Mucosa of stomach (tissue), 1 donor: ENCODE results near the gene KDM6B.

Source experiments
- H3K27me3 ChIP-seq: one replicate; pipeline ENCODE4 v1.7.0; 2013; ENCODE audit warnings: mild to moderate bottlenecking, low read length; ENCODE audit not compliant: control insufficient read depth, insufficient read depth
- H3K36me3 ChIP-seq: one replicate; pipeline ENCODE4 v1.7.0; 2013; ENCODE audit warnings: low read length; ENCODE audit not compliant: control insufficient read depth, insufficient read depth
- H3K4me1 ChIP-seq: one replicate; pipeline ENCODE4 v1.7.0; 2013; ENCODE audit warnings: mild to moderate bottlenecking, low read length; ENCODE audit not compliant: control insufficient read depth, insufficient read depth
- H3K4me3 ChIP-seq: one replicate; pipeline ENCODE4 v1.7.0; 2013; ENCODE audit warnings: low read length
- H3K9ac ChIP-seq: one replicate; pipeline ENCODE4 v1.7.0; 2013; ENCODE audit warnings: mild to moderate bottlenecking, low read length, moderate library complexity
- H3K9me3 ChIP-seq: one replicate; pipeline ENCODE4 v1.7.0; 2013; ENCODE audit warnings: mild to moderate bottlenecking, low read length, moderate library complexity; ENCODE audit not compliant: control insufficient read depth
- donor health status: Pancreatic carcinoma.

Gene KDM6B

GRCh38 chr17:7851438-7852261 is 17.6 kb downstream of the KDM6B start:
- Histone ChIP-seq H3K4me1 (peaks cover 29% of the 10 kb centered on the region), H3K4me3 (no peak overlapping the region), H3K36me3 (peaks cover 24% of the 10 kb centered on the region)

DNA sequence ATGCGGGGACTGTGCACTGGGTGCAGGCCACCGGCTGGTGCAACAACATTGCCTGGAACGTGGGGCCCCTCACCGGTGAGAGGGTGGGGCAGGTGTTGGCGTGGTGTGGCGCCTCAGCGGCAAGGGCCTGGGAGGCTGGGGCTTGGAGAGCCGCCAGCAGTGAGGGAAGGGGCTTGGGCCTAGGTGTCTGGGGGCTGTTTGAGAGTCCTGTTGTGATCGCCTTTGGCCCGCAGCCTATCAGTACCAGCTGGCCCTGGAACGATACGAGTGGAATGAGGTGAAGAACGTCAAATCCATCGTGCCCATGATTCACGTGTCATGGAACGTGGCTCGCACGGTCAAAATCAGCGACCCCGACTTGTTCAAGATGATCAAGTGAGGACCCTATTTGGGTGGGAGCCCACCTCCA is 18.2 kb downstream of the KDM6B start:
- Histone ChIP-seq H3K4me3 (no peak overlapping the region), H3K36me3 (peaks cover 24% of the 10 kb centered on the region), H3K9ac (no peak overlapping the region), H3K4me1 (peaks cover 31% of the 10 kb centered on the region), H3K27me3 (no peaks in the 10 kb centered on the region), H3K9me3 (no peaks in the 10 kb centered on the region)

More at GRCh38 chr17:7851438-7852261, 17.6 kb downstream of the KDM6B start:
- Histone ChIP-seq H3K9ac (no peak overlapping the region), H3K9me3 (no peaks in the 10 kb centered on the region), H3K27me3 (no peaks in the 10 kb centered on the region)

- Histone ChIP-seq H3K9me3 (no peaks in the 10 kb centered on the region), H3K4me1 (peaks cover 31% of the 10 kb centered on the region), H3K27me3 (no peaks in the 10 kb centered on the region), H3K9ac (no peak overlapping the region), H3K36me3 (peaks cover 24% of the 10 kb centered on the region), H3K4me3 (no peak overlapping the region)
Measured at GRCh38 chr17:7852919-7853690, 19.1 kb downstream of the KDM6B start.

GRCh38 chr17:7853691-7854038 is 19.6 kb downstream of the KDM6B start:
- no peaks in the 10 kb centered on the region for H3K27me3 ChIP-seq
- no peaks in the 10 kb centered on the region for H3K9me3 ChIP-seq
- peaks cover 35% of the 10 kb centered on the region for H3K4me1 ChIP-seq
- no peak overlapping the region for H3K4me3 ChIP-seq
- peaks cover 24% of the 10 kb centered on the region for H3K36me3 ChIP-seq
- no peak overlapping the region for H3K9ac ChIP-seq

- no peaks in the 10 kb centered on the region for H3K27me3 ChIP-seq
- H3K4me3 ChIP-seq = no peak overlapping the region
- no peak overlapping the region for H3K9ac ChIP-seq
- peaks cover 24% of the 10 kb centered on the region for H3K36me3 ChIP-seq
- H3K9me3 ChIP-seq = no peaks in the 10 kb centered on the region
- H3K4me1 ChIP-seq = peaks cover 41% of the 10 kb centered on the region
Measured at GRCh38 chr17:7854078-7854777, 20.2 kb downstream of the KDM6B start.

DNA sequence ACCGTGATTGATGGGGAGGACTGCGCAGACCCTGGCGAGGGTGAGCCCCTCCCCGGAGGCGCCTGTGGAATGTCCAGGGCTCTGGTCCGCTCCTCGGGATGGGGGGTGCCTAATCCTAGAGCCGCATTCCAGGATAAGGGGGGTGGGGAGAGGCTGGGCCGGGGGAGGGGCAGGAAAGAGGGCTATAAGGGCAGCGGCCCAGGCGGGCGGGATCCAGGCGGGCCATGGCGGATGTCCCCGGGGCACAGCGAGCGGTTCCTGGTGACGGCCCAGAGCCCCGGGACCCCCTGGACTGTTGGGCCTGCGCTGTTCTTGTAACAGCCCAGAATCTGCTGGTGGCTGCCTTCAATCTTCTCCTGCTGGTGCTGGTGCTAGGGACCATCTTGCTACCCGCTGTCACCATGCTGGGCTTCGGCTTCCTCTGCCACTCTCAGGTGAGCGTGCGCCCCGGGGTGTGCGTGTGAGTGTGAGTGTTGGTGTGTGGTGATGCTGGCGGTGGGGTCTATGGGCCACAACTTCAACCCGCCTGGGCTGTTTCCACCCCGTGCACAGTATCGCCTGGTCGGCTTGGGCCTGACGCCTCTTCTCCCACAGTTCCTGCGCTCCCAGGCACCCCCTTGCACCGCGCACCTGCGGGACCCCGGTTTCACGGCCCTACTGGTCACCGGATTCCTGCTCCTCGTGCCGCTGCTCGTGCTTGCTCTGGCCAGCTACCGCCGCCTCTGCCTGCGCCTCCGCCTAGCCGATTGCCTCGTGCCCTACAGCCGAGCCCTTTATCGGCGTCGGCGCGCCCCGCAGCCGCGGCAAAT is 21.0 kb downstream of the KDM6B start, which contains the start of gene TMEM88:
TMEM88 (plus strand) TSS at position 216 of the 809 bp plus-strand sequence; CDS start at position 225, 9 bp downstream.
- H3K9ac ChIP-seq = peak within 1 kb of the TSS; percentile 66
- no peaks in the 10 kb centered on the region for H3K9me3 ChIP-seq
- H3K4me1 ChIP-seq = peaks cover 44% of the 10 kb centered on the region
- H3K36me3 ChIP-seq = peaks cover 16% of the 10 kb centered on the region
- H3K27me3 ChIP-seq = no peaks in the 10 kb centered on the region
- no peak within 1 kb of the TSS for H3K4me3 ChIP-seq

- no peak overlapping the region for H3K4me3 ChIP-seq
- H3K9me3 ChIP-seq = no peaks in the 10 kb centered on the region
- peaks cover 44% of the 10 kb centered on the region for H3K4me1 ChIP-seq
- H3K9ac ChIP-seq = no peak overlapping the region
- H3K27me3 ChIP-seq = no peaks in the 10 kb centered on the region
- peaks cover 12% of the 10 kb centered on the region for H3K36me3 ChIP-seq
Measured at GRCh38 chr17:7855660-7856010, 21.6 kb downstream of the KDM6B start.

DNA sequence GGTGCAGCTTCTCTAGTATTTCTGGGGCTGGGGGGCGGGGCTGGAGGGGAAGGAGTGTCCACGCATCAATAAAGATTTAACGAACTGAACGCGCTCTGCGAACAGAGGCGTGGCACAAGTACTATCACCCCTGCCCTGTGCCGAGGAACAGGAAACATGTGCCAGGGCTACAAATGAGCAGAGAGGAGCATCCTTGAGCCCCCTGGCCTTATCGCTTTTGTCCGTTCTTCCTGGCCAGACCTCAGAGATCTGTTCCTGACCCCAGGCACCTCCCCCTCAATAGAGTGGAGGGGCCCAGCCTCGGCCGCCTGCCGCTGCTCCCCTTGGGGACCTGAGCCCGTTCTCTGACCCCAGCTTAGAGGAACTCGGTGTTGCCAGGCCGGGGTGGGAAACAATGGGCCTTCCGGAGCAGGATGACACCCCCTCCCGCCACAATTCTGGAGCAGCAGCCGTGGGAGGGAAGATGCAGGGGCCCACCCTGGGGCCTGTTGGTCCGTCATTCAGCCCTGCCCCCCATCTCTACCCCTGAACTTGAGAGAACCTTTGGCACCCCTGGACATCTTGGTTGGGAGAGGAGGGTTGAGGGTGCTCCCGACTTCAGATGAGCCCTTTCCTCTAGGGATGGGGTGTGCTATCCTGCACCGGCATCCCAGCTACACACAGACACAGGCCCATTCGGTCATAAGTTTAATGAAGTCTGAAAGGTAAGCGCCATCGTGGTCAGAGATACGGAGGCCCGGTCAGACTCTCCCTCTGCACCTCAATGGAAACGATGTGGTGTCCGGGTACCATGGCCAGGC is 22.2 kb downstream of the KDM6B start:
- Histone ChIP-seq H3K4me3 (peak overlapping the region; percentile 83), H3K27me3 (no peaks in the 10 kb centered on the region), H3K9ac (peak overlapping the region; percentile 66), H3K9me3 (no peaks in the 10 kb centered on the region), H3K36me3 (peaks cover 7% of the 10 kb centered on the region), H3K4me1 (peaks cover 40% of the 10 kb centered on the region)

DNA sequence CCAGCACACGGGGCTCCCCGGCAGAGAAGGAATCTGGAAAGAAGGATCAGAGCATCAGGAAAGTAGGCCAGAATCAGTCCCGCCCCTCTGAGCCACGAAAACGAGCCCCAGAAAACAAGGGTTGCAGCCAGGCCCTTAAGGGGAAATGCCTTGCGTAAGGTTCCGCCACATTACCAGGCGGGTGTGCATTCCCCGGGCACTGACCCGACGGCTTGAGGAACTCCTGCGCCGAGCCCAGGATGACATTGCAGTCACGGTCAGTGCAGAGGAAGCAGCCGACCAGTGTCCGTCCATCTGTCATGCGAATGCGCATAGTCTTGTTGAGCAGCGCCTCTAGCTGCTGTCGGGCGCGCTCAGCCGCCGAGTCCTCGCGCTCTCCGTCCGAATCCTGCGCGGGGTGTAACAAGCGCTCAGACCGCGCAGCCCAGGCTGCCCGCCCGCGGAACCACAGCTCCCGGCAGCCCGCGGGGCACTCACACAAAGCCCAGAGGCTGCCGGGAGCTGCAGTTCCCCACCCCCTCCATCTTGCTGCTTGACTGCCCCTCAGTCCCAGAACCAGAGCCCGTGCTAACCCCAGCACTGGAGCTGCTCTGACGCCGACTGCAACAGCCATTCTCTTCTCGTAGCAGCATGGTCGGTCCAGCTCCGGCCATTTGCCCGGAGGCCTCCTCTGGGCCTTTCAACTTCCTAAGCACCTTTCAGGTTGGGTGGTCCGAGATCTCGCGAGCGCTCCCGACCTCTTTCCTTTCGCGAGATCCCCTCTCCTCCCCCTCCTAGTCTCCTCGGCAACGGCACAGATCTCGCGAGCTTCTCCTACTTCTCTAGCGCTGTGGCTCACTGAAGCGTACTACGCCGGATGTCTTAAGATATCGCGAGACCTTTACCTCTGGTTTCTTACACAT is 23.0 kb downstream of the KDM6B start, which contains the start of gene NAA38:
NAA38 (minus strand) TSS at position 749 of the 902 bp plus-strand sequence; CDS start at position 653, 96 bp downstream.
- no peaks in the 10 kb centered on the region for H3K27me3 ChIP-seq
- peak within 1 kb of the TSS; percentile 66 for H3K9ac ChIP-seq
- H3K9me3 ChIP-seq = no peaks in the 10 kb centered on the region
- peak within 1 kb of the TSS; percentile 83 for H3K4me3 ChIP-seq
- H3K4me1 ChIP-seq = peaks cover 33% of the 10 kb centered on the region
- H3K36me3 ChIP-seq = peaks cover 4% of the 10 kb centered on the region
